Renal pelvis (tissue), 4 donors: ENCODE measurements around the gene ACADSB. TPM values are rescaled to one million over a fixed set of nuclear protein-coding genes. Genes with fewer than 3 reads are reported as not detected.

Source experiments
- DNase-seq: peaks from one replicate; pipeline ENCODE4 v3.0.0-alpha.2; 2013
- polyA plus RNA-seq, 3 donors: library from polyadenylated mRNA; unstranded; fragments of 120-200 nt; gene quantifications; one replicate each; pipeline ENCODE4 v1.2.1, GENCODE V29; 2013; ENCODE audit not compliant: insufficient read length in 3 of 3

Gene ACADSB
- polyA plus RNA-seq, 3 donors = 16.0 to 30.5 (median 28.1) TPM

GRCh38 chr10:123087786-123088185 is 79.0 kb downstream of the ACADSB start:
- DNase-seq = no peak

GRCh38 chr10:123092635-123093414 is 84.0 kb downstream of the ACADSB start:
- no peak for DNase-seq

- no peak for DNase-seq
Observed at GRCh38 chr10:123093489-123093888, 84.7 kb downstream of the ACADSB start.

- DNase-seq = no peak
Observed at GRCh38 chr10:123096452-123096851, 87.6 kb downstream of the ACADSB start.

GRCh38 chr10:123097039-123097438 is 88.2 kb downstream of the ACADSB start:
- DNase-seq = no peak

GRCh38 chr10:123100030-123100762 is 91.4 kb downstream of the ACADSB start:
- DNase-seq = no peak

GRCh38 chr10:123101872-123102271 is 93.1 kb downstream of the ACADSB start:
- DNase-seq = no peak

GRCh38 chr10:123102673-123103072 is 93.9 kb downstream of the ACADSB start:
- DNase-seq = no peak

GRCh38 chr10:123103944-123104343 is 95.1 kb downstream of the ACADSB start:
- DNase-seq = no peak

Other genes starting within 250 kb of the ACADSB start
- 1 to 10 TPM; 1.7 to 2.2 (median 1.7) TPM for gene CUZD1, start 163.1 kb upstream of the ACADSB start, polyA plus RNA-seq
- 1 to 10 TPM; 4.5 to 6.1 (median 5.8) TPM for gene FAM24B, start 129.4 kb upstream of the ACADSB start, polyA plus RNA-seq
- gene FAM24A, start 98.4 kb upstream of the ACADSB start, polyA plus RNA-seq = not detected
- gene C10orf88, start 54.8 kb upstream of the ACADSB start, polyA plus RNA-seq = 10 to 100 TPM; 16.1 to 21.1 (median 20.9) TPM
- gene PSTK, start 28.6 kb upstream of the ACADSB start, polyA plus RNA-seq = 10 to 100 TPM in 1 of 3 donors, 1 to 10 TPM in 2; 7.6 to 12.3 (median 9.9) TPM
- gene IKZF5, start 211 bp upstream of the ACADSB start, polyA plus RNA-seq = 10 to 100 TPM; 16.4 to 24.9 (median 21.1) TPM
- gene HMX3, start 127.0 kb downstream of the ACADSB start, polyA plus RNA-seq = under 1 TPM in 2 of 3 donors, not detected in 1; 0.07 to 0.14 TPM
- 1 to 10 TPM; 1.5 to 1.6 (median 1.6) TPM for gene HMX2, start 139.1 kb downstream of the ACADSB start, polyA plus RNA-seq
- 100 to 1,000 TPM; 114 to 124 (median 122) TPM for gene BUB3, start 145.4 kb downstream of the ACADSB start, polyA plus RNA-seq